Psoas muscle (tissue), 8 donors: Measurements from ENCODE around the gene PYDC1. TPM values are rescaled to one million over a fixed set of nuclear protein-coding genes. Genes with fewer than 3 reads are reported as not detected.
A peak's percentile ranks its signal among the peaks of the same experiment; 100 is the strongest.

Experiments
- ATAC-seq, 4 donors: fragments of 200-7000 bp; cut with Tn5 transposase; one replicate each; pipeline ENCODE4 v1.9.1; 2020; ENCODE audit warnings: moderate library complexity in 3 of 4, mild to moderate bottlenecking in 2 of 4
- DNase-seq, 2 donors: peaks; one replicate each; pipeline ENCODE4 v3.0.0-alpha.2; 2020
- H3K27ac ChIP-seq: fragments of 200-600 bp; one replicate; pipeline ENCODE4 v1.8.0; 2022
- H3K27me3 ChIP-seq, 3 donors: fragments of 200-600 bp in 1 of 3; one replicate each; pipeline versions ENCODE4 v1.6.1 to v1.8.0; 2013 to 2022; ENCODE audit warnings: low read length in 2 of 3, mild to moderate bottlenecking in 2 of 3, moderate library complexity in 1 of 3; ENCODE audit not compliant: insufficient read depth in 3 of 3
- H3K36me3 ChIP-seq, 2 donors: fragments of 200-600 bp in 1 of 2; one replicate each; pipeline versions ENCODE4 v1.6.1 to v1.8.0; 2013 to 2022; ENCODE audit warnings: low read depth in 1 of 2, mild to moderate bottlenecking in 1 of 2, moderate library complexity in 1 of 2; ENCODE audit not compliant: insufficient read depth in 1 of 2
- H3K4me1 ChIP-seq: fragments of 200-600 bp; one replicate; pipeline ENCODE4 v1.8.0; 2022
- H3K4me3 ChIP-seq: fragments of 200-600 bp; one replicate; pipeline ENCODE4 v1.8.0; 2022; ENCODE audit warnings: mild to moderate bottlenecking
- H3K9me3 ChIP-seq: fragments of 200-600 bp; one replicate; pipeline ENCODE4 v1.8.0; 2022
- WGBS, 3 donors: extraction: QIAGEN DNeasy Blood & Tissue Kit; methylation state at CpG; one replicate each; pipeline versions ENCODE4 v1.1.6 to v1.1.7; 2013; 5-methylcytosine and 5-hydroxymethylcytosine counted together
- intact Hi-C, 2 donors: fragments of 100-400 bp; cut with DNase I; formaldehyde crosslinking; loops; one replicate each; pipeline versions ENCODE4 v1.11.0 to v1.14.2; 2022
- polyA plus RNA-seq, 3 donors: library from polyadenylated mRNA; stranded (reverse); fragments of 200-250 nt; gene quantifications; one replicate each; pipeline ENCODE4 v1.2.3, GENCODE V29; 2013
- total RNA-seq, 4 donors: library from RNA; stranded (reverse); fragmentation: NEBNext Ultra II Directional in 2 of 4; extraction: Animal tissue kit (Norgen Biotek cat#: 25700) in 2 of 4; gene quantifications; one replicate each; pipeline versions ENCODE4 v1.2.1 to v1.2.4, GENCODE V29; 2021 to 2023
- TF ChIP-seq, protein P1 (sequence below): fragments of 200-600 bp; IDR thresholded peaks from one replicate; pipeline ENCODE4 v1.8.0; 2022; ENCODE audit warnings: antibody characterized with exemption
- donor health status: healthy with polysubstance abuse.
- donor health status: DM: no; HTN: no; CAD: no; lungs with moderate emphysema.
- donor health status: Bipolar disorder and iron deficiency.
- donor health status: healthy.
- donor health status: DM: yes; HTN: yes; CAD: no.
- donor health status: DM: no; HTN: no; CAD: no.
- donor health status: DM: no; HTN: no; CAD: no.
- donor health status: DM: yes; HTN: yes; CAD: no.

The PYDC1 gene
- total and polyA plus RNA-seq, 7 donors, result not detected

DNA sequence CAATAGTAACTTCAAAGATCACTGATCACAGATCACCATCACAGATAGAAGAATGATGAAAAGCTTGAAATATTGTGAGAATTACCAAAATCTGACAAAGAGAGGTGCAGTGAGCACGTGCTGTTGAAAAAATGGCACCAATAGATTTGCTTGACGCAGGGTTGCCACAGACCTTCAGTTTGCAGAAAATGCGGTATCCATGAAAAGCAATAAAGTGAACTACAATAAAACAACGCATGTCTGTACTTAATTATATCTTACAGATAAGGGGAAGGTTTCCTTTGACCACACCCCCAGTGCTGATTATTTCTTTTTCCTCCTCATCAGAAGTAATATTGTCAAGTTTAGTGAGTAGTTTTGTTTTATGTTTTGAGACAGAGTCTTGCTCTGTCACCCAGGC, 21.1 kb upstream of the PYDC1 start:
- intact Hi-C loops, result no loop called here
- no peaks in the 10 kb centered on the region for H3K36me3 ChIP-seq
- DNase-seq (no peak), ATAC-seq (no peak)
- 80 to 83% (median 81%) methylated on average over 4 of the region's 4 CpGs for WGBS, 3 donors
- H3K27me3 ChIP-seq, result no peaks in the 10 kb centered on the region
- no peak overlapping the region for H3K4me3 ChIP-seq
- no peak overlapping the region for H3K27ac ChIP-seq
- no peaks in the 10 kb centered on the region for H3K4me1 ChIP-seq
- no peaks in the 10 kb centered on the region for H3K9me3 ChIP-seq
- TF ChIP-seq, protein P1, sequence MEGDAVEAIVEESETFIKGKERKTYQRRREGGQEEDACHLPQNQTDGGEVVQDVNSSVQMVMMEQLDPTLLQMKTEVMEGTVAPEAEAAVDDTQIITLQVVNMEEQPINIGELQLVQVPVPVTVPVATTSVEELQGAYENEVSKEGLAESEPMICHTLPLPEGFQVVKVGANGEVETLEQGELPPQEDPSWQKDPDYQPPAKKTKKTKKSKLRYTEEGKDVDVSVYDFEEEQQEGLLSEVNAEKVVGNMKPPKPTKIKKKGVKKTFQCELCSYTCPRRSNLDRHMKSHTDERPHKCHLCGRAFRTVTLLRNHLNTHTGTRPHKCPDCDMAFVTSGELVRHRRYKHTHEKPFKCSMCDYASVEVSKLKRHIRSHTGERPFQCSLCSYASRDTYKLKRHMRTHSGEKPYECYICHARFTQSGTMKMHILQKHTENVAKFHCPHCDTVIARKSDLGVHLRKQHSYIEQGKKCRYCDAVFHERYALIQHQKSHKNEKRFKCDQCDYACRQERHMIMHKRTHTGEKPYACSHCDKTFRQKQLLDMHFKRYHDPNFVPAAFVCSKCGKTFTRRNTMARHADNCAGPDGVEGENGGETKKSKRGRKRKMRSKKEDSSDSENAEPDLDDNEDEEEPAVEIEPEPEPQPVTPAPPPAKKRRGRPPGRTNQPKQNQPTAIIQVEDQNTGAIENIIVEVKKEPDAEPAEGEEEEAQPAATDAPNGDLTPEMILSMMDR, result no peak

DNA sequence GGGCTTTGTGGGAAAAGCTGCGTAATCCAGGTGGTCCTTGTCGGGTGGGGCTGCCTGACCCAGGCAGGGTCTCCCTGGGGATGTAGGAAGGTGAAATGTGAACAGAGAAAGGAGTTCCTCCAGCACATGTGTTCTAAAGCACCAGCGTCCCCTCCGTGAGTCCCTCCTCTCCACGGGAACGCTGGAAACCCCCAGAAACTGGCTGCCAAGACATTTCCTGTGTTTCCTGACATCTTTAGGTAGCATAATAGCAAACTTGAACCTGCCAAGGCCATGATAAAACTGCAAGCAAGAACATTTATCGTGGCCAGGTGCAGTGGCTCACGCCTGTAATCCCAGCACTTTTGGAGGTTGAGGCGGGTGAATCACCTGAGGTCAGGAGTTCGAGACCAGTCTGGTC, 12.6 kb upstream of the PYDC1 start:
- TF ChIP-seq, protein P1, result no peak
- H3K36me3 ChIP-seq, result peaks cover 3 to 19% of the 10 kb centered on the region in 2 donors
- ATAC-seq, result peak in 2 of 4 donors; percentile 2 to 38

DNA sequence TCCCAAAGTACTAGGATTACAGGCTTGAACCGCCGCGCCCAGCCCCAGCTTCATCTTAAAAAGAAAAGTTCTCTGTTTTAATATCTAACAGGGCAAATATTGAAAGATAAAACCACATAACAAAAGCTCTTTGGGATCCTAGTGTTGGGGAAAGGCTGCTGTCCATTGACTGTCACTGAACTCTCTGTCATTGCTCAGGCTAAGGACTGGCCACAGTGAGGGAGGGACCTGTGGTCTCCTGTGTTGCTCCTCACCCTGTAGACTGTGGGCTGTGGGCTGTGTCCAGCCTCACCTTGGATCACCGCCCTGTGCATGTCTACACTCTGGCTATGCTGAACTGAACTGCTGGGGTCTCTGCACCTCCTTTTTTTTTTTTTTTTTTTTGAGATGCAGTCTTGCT, 11.3 kb upstream of the PYDC1 start:
- intact Hi-C loops, result no loop called here
- peaks cover 3 to 27% of the 10 kb centered on the region in 2 donors for H3K36me3 ChIP-seq
- no peaks in the 10 kb centered on the region for H3K9me3 ChIP-seq
- DNase-seq (no peak), ATAC-seq (peak in 3 of 4 donors; percentile 29 to 45 (median 39))
- no peak overlapping the region for H3K27ac ChIP-seq
- H3K4me3 ChIP-seq, result no peak overlapping the region
- H3K27me3 ChIP-seq, result no peaks in the 10 kb centered on the region
- WGBS, 3 donors, result 94 to 97% (median 95%) methylated on average over 4 of the region's 4 CpGs
- TF ChIP-seq, protein P1, result no peak
- no peaks in the 10 kb centered on the region for H3K4me1 ChIP-seq

More for the DNA sequence above, 12.6 kb upstream of the PYDC1 start:
- Histone ChIP-seq H3K4me3 (no peak overlapping the region), H3K27me3 (no peaks in the 10 kb centered on the region), H3K4me1 (no peaks in the 10 kb centered on the region), H3K27ac (no peak overlapping the region), H3K9me3 (no peaks in the 10 kb centered on the region)
- DNase-seq, result no peak
- 50 to 60% (median 54%) methylated on average over 10 of the region's 10 CpGs for WGBS, 3 donors
- intact Hi-C loops, result no loop called here

DNA sequence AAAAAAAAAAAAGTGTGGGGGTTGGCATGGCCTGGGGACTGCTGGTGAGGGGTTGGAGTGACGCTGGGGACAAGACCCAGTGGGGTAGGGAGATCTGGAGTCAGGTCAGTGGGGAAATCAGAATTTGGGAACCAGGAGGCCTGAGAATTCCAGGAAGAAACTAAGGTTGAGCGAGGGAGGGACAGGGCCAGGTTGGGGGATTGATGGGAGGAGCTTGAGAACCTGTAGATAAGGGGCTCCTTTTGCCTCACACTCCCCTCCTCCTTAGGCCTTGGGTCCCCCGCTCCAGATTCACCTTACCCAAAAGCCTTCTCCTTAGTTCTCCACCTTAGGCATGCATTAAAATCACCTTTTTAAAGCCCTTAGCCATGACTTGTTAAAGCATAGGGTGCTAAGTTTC, 8.3 kb upstream of the PYDC1 start:
- Histone ChIP-seq H3K36me3 (peaks cover 3 to 48% of the 10 kb centered on the region in 2 donors), H3K4me1 (no peaks in the 10 kb centered on the region), H3K9me3 (no peaks in the 10 kb centered on the region), H3K4me3 (no peak overlapping the region), H3K27ac (no peak overlapping the region), H3K27me3 (no peaks in the 10 kb centered on the region)
- DNase-seq (no peak), ATAC-seq (no peak)
- 91 to 98% (median 95%) methylated on average over 3 of the region's 3 CpGs for WGBS, 3 donors
- intact Hi-C loops, result no loop called here
- TF ChIP-seq, protein P1, result no peak
